ENCODE measurements around the gene HOXA10. TPM values are rescaled to one million over a fixed set of nuclear protein-coding genes. Genes with fewer than 3 reads are reported as not detected.

The HOXA10 gene
- polyA plus RNA-seq, 1 donor: 23.8 TPM

DNA sequence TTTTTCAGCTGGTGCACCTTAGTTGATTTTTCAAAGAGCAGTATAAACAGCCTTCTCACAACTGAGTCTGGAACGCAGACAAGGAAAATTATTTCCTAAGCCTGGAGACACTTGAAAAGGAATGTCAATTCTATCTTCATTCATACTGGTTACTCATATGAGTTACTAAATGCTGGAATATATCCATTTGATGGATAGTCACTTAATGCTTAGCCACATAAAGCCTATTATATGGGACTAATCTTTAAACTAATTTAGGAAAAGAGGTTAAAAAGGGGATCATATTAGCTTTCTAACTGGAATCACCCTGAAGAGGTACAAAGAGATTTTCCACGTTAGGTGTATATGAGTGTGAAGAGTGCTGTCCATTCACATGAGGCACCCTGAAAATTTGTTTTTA, 41.9 kb downstream of the HOXA10 start:
- DNase-seq (ENCODE audit: low read depth): no peak

DNA sequence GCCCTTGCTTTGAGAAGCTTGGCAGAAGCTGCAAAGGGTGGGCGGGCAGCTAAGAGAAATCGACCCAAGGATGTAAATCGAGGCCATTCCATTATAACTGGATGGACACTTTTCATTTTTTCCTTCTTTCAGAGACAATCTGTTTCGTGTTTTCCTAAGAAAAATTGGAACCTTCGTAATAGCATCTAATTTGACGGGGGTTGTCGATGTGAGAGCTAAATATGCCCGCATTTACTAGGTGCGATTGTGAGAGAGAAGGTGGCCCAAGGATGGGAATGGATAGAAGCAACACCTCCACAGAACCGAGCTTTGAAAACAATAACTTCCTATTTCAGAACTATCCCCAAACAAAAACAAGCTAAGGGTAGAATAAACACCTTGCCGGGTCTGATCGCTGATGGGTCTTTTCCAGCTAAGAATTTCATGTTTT, 42.7 kb downstream of the HOXA10 start:
- no peak for DNase-seq (ENCODE audit: low read depth)

DNA sequence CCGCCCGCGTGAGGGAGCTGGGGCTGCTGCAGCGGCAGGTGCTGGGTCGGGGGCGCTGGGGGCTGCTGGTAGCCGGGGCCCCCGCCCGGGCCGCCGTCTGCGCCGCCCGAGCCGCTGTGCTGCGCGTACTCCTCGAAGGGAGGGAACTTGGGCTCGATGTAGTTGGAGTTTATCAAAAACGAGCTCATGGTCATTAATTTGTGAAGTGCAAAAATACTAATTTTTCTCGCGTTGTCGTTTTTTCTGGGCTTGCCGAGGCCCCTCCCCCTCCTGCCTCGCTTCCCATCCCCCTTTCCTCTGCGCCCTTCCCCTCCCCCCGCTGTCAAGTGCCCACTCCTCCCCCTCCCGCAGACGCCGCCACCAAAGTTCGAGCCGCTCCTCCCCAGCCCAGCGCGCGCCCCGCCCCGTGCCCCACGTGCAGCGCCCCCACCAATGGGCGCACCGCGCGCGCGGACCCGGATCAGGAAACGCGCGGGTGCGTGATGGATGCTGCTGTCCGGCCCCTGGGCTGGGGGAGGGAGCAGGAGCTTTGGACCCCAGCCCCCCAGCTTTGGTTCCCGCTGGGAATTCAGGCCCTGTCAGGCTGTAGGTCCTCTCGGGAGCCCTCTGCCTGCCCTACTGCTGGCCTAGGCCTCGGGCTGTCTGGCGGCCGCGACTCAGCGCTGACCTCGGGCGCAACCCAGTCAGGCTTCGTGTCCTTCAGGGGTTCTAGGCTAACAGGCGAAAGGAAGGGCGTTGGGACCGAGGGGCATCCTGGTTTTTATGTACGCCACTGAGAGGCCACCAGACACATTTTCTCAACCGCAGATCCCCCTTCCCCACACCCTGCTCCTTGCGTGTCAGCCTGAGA, 43.4 kb downstream of the HOXA10 start, which contains the start of gene HOXA4:
Gene HOXA4, minus strand, starts transcription at position 218 of the 850 bp plus-strand sequence. Its CDS starts 24 bp downstream, at position 194.
- no peak for DNase-seq (ENCODE audit: low read depth)

DNA sequence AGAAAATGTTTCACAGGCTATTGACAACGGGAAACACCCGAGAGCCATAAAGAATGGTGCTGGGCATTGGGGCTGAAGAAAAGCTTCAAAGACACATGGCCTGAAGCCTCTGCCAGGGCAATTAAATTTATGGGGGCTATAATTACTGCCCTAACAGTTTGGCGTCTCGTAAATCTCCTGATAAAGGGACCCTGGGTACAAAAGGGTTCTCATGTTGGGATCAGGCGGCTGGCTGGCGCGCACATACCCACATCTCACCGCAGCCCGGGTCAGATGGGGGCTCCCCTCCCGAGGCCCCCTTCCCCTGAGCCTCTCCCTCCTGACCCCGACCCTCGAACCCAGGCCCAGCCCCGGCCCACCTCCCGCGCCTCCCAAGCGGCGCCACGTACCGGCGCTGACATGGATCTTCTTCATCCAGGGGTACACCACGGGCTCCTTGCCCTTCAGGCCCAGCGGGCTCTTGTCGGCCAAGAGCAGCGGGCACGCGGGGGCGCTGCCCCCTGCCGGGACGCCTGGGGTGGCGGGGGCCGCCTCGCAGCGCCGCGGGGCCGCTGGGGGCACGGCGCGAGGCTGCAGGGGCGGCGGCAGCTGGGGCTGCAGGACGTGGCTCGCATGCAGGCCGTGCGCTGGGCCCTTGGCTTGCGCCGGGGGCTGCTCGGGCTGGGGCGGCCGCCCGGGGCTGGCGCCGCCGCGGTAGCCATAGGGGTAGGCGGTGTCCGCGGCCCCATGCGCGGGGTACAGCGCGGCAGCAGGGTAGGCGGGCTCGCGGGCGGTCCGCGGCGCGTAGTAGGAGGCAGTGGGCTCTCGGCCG, 44.2 kb downstream of the HOXA10 start:
- DNase-seq (ENCODE audit: low read depth): no peak

DNA sequence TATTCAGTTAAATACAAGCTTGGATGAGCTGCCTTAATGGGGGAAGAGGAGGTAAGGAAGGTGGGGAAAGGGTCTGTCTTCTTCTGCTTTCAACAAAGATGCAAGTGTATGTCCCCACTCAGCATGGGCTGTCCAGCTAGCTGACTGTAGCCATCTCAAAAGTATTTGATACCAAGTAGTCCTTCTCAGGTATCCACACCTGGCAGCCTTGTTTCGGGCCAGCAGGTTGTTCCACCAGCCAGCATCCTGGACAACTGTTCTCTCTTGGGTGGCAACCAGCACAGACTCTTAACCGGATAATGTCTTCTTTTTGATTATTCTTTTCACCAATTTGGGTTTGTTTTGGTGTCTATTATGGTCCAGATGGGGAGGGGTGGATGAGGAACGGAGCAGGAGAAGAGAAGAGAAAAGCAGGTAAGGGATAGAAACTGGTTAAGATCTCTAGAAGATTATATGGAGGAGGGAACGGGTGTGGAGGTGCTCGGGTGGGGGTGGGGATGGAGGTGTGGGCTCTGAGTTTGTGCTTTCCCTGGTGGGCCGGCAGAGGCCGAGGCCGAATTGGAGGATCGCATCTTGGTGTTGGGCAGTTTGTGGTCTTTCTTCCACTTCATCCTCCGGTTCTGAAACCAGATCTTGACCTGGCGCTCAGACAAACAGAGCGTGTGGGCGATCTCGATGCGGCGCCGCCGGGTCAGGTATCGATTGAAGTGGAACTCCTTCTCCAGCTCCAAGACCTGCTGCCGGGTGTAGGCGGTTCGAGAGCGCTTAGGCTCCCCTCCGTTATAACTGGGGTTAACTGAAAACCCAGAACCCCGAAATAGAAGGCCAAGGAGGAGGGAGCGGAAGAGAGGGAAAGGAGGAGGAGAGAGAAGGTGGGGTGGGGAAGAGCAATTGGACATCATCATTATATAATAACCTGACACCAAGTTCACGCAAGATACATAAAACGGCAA, 45.1 kb downstream of the HOXA10 start:
- DNase-seq (ENCODE audit: low read depth): no peak

DNA sequence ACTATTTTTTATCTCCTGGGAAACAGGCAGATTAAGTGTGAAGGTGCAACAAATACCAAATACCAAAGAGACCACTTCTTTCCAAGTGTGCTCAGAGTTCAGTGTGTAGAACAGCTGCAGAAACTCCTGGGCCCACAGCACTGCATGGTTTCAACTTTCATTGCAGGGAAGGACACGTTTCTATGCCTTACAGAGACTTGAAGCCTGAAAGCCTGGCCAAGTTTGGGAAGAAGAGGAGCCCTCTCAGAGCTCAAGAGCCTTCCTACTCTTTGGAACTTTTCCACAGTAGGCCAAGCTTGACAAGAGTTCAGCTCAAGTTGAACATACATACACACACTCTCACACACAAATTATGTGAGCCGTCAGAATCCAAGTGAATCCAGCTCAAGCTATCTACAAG, 46.1 kb downstream of the HOXA10 start:
- no peak for DNase-seq (ENCODE audit: low read depth)

DNA sequence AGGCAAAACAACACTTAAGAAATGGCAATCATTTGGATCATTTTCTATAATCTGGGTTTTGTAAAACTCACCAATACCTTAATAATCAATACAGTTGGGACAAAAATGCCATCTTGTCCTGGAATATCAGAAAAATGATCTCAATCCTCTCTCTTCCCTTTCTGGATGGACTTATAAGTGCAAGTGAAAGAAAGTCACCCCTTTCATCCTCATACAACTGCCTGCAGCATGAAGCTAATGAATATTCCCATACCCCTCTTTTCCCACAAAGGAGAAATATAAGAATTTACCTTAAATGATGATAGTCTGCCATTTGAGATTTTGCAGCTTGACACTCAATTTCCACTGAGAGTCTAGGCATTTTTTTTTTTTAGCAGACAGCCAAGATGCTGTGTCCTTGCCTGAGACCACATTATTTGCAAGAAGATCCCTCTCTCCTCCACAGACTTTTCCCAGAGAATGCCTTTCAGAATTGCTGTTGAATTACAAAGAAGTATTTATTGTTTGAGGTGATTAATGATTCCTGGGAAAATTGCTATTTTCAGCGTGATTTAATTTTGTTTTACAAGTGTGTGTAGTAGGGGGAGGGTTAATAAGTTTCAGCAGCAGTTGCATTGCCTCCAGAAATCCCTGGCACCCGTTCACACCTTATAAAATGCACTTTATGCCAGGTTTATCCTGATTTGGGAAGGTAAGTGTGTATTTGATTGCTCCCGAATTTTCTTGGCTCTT, 47.4 kb downstream of the HOXA10 start:
- no peak for DNase-seq (ENCODE audit: low read depth)

DNA sequence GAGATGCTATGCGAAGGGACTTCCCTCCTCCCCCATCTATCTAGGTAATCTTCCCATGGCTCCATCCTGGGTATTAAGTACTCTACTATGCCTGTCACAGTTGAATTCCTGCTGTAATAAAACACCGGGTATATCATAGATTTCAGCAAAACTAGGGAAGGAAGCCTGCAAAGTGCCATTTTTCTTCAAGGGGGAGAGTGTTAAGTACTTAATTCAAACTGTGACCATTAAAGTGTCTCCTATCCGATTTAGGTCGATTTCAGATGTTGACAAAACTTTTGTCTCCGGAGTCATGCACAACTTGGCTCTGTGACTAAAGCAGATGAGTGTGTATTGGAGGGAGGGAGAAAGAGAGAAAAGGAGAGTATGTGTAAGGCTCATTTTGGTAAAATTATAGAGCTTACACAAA, 48.1 kb downstream of the HOXA10 start:
- DNase-seq (ENCODE audit: low read depth): no peak

DNA sequence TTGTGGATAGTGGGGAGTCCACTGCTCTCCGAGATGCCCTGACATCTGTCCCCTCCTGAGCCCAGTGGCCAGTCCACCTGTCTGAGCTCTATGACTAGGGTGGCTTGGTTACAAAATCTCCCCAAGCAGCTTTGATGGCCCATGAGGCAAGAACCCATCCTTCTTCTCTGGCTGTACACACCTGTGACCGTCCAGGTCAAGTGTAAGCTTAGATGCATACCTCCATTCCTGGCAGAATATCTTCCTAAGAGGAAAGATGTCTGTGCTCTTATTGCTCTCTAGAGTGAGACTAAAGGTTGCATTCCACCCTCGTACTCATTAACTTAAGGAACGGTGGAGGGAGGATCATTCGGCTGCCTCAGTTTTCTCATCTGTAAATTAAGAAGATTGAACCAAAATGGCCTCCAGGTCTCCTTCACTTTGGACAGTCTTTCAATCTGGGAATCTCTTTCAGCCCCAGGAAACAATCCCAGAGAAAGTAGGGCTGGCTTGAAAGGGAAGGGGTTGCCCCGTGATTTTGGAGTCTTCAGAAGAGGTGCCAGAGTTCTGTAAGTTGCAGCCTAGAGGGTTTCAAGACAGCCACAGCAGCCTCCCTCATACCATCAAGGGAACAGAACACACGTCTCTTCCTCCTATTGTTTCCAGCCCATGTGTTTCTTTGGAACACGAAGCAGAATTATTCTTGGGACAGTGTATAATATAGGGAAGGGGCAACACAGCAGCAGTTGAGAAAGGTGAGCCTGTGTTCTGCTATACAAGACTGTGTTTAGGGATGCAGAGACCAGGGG, 49.0 kb downstream of the HOXA10 start:
- no peak for DNase-seq (ENCODE audit: low read depth)

DNA sequence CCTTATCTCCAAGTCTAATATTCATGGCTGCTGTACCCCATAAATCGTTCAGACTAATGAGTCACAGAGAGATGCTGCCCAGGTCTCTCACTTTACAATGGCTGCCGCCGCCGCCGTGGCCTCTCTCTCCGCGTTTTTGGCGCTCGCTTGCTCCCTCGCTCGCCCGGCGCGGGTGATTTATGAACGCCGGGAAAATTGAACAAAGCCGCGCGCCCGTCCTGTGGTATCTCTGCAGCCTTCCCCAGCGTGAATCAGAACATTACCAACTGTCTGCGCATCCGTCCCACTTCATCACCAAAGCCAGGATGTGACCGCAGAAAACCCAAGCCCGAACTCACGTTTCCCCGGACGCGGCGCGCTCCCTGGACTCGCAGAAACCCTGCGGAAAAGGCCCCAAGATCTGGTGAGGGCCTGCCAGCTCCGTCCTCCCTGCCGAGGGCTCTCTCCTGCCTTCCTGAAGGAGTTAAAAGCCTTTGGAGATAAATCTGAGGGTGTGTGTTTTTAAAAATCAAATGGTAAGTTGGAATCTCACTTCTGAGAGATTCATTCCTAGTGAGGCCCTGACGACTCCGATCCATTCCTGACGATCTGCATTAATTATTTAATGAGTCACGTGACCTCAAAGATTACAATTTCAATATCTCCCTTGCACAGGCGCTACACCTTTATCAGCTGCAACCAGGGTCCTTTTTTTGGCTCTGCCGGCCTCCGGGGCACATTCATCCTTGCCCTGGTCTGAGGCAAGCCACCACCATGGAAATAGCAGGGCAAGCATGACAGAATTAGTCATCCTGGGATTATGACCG, 49.8 kb downstream of the HOXA10 start:
- no peak for DNase-seq (ENCODE audit: low read depth)

DNA sequence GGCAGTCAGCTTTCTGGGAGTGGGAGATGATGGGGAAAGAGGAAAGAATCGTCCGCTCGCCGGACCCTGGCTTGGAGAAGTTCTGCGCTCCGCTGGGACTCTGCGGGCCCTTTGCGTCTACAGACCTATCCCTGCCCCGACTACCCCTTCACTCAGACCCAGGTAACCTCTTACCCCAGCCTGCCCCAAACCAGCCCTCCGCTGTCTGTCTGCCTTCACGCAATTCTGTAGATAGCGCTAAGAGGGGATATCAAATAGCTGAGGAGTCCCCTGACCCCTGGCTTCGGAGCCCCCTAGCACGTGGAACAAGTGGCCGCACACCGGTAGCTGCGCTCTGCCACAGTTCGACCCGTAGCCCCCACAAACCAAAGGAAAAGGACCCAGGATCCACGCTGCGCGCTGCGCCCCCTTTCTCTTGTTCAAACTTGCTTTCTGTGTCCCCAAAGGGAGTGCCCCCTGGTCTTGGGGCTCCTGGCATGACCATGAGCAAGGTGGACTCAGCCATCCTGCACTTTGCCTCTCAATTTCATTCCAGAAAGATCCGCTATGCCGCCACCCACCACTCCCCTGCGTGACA, 50.6 kb downstream of the HOXA10 start:
- no peak for DNase-seq (ENCODE audit: low read depth)

DNA sequence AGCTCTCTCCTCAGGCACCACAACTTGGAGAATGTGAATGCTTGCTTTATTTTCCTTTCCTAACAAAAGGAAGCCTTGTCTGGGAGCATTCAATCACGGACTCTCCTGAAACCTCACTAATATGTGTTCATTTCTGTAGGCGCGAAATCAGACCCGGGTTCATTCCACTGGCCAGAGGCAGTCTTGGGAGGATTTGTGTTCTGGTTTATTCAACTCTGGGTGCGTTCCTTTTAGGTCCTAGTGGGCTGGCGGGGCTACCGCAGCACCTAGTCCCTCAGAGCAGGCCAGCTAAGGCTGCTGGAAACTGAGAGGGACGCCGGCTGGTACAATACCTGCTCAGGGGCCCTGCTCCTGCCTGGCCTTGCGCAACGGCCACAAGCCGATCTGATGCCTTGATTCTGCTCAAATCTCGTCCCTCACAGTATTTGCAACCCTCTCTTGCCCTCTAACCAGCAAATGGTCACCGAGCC, 51.1 kb downstream of the HOXA10 start:
- DNase-seq (ENCODE audit: low read depth): no peak

DNA sequence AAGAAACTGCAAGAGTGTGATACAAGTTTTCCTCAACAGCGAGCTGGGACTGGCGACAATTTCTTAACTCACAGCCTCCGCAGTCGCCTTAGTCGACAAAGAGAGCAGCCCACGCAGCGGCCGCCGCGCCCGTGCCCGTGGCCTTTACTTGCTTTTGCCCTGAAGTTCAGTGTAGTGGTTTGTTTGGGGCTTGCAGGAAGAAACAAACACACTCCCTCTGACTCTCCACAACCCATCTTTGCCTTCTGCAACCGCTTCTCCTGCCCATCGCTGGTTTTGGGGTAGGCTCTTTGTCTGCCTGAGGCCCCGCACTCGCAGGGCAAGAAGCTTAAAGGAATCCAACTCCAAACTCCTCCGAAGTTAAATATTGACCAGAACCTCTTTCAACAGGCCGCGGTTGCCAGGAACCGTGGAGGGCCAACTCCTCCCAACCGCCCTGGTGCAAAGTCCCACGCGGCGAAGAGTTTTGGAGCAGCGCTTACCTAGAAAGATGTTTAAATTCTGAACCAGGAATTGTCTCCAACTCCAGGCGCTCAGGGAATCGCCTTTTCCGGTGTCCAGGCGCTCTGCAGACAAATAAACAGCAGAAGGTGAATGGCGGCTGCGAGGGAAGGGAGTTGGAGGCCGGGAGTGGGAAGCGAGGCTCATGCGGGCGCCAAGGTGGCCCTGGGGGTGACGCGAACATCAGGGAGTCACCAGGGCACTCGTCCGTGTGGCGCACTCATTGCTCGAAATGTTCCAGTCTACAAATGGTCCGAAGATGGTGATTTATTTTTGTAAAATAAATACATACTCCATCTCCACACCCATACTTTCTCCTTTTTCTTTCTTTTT, 51.8 kb downstream of the HOXA10 start:
- DNase-seq (ENCODE audit: low read depth): no peak

DNA sequence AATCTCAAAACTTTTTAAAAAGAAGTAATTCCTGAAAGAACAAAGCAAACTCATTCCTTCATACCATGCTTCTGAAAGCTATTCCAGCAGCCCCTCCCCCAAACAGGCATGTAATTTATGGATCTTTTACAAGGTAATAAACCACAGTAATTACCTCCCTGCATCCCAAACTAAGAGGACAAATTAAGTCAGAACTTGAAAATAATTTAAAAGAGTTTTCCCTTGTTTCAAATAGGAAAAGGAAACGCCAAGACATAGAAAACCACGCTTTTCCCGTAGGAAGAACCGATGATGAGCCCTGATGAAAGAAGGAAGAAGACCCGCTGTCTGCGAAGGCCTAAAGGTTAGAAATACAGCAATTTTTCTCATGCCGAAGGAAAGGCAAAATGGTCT, 52.4 kb downstream of the HOXA10 start:
- no peak for DNase-seq (ENCODE audit: low read depth)

All from forelimb muscle (tissue), 1 donor.